HG03039 (cell line): ENCODE measurements around the gene ADAMTS12.

Experiments
- ATAC-seq: cut with Tn5 transposase; IDR thresholded peaks from one replicate; pipeline ENCODE4 v1.9.1; 2021; ENCODE audit warnings: mild to moderate bottlenecking, moderate library complexity; ENCODE audit not compliant: unreplicated experiment

Gene ADAMTS12

DNA sequence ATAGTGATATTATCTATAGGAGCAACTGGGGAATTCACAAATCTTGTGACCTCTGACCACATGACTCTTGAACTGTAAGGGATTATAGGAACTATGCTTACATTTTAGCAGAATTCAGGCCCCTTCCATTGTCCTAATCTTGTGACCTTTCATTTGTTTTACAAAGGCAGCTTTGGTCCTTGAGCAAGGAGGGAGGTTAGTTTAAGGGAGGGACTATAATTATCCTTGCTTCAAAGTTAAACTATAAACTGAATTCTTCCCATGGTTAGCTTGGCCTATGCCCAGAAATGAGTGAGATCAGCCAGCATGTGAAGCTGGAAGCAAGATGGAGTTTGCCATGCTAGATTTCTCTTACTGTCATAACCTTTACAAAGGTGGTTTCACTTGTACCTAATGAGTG lies 399.8 kb downstream of the ADAMTS12 start:
- no peak for ATAC-seq

GRCh38 chr5:33490071-33490665 lies 401.6 kb downstream of the ADAMTS12 start:
- no peak for ATAC-seq

- no peak for ATAC-seq
Measured at GRCh38 chr5:33489481-33490067, 402.2 kb downstream of the ADAMTS12 start.

GRCh38 chr5:33488558-33489355 lies 403.0 kb downstream of the ADAMTS12 start:
- ATAC-seq = no peak

DNA sequence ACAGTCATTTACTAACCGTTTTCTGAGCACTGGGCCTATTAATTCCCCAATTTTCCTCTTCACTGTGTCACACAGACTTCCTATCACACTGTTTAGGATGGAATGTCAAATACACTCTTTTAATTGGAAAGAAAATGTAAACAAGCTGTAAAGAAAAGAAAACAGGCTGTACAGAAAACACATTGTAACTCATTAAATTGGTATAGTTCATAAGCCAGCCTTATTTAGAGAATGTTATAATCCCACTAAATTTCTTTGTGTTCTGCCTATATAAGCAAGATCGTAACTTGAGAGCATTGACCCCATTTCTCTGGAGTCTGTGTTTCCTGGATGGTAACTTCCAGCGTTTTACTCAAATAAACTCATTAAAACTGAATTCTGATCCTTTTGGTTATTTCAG lies 404.6 kb downstream of the ADAMTS12 start:
- ATAC-seq = no peak

DNA sequence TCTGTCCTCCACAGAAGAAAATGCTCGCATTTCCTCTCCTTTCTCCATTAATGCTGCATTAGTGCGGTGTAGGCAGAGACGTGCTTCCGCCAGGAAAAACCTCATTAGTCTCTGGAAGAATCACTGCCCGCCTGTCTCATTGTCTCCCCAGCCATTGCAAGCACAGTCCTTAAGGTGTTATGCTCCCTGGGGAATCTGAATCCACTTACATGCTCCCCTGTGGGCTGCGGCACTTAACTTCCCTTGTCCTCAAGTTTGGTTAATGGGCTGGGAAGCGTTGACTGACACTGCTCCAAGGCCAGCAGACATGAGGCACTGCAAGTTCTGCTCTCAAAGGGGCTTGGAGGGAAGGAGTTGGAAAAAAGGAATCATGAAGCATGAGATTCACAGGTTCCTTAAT lies 409.5 kb downstream of the ADAMTS12 start:
- no peak for ATAC-seq

- ATAC-seq = no peak
Measured at GRCh38 chr5:33480876-33481275, 410.9 kb downstream of the ADAMTS12 start.

DNA sequence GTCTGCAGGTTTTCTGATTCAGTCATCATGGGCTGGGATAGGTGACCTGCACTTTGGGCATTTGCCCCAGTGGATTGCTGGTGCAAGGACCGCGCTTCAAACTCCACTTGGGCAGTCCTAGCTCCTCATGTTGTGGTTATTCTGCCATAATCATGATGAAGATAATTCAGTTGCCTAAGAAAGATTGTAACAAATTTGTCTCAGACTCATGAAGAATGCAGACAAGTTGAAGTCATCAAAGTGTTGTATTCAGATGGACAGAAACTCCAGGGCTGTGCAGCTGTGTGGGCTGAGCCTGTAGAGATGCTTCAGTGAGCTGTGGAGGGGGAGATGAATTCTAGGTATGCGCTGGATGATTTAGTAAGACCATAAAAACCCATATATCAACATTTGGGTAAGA lies 412.5 kb downstream of the ADAMTS12 start:
- no peak for ATAC-seq

- ATAC-seq = no peak
Measured at GRCh38 chr5:33477816-33478215, 414.0 kb downstream of the ADAMTS12 start.

DNA sequence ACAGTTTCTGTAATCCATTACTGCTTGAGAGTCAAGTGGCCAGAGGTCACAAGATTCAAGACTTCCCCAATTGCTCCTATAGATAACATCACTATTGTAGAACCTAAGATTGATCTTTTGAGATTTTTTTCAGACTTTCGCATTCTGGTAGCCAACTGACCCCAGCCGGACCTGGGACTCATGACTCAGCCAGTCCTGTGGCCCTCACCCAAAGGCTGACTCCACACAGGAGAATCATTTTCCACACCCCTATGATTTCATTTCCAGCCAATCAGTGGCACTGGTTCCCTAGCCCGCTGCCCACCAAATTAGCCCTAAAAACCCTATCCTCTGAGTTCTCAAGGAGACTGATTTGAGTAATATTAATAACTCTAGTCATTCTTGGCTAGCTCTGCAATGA lies 414.8 kb downstream of the ADAMTS12 start:
- ATAC-seq = no peak

- no peak for ATAC-seq
Measured at GRCh38 chr5:33475706-33476105, 416.1 kb downstream of the ADAMTS12 start.

DNA sequence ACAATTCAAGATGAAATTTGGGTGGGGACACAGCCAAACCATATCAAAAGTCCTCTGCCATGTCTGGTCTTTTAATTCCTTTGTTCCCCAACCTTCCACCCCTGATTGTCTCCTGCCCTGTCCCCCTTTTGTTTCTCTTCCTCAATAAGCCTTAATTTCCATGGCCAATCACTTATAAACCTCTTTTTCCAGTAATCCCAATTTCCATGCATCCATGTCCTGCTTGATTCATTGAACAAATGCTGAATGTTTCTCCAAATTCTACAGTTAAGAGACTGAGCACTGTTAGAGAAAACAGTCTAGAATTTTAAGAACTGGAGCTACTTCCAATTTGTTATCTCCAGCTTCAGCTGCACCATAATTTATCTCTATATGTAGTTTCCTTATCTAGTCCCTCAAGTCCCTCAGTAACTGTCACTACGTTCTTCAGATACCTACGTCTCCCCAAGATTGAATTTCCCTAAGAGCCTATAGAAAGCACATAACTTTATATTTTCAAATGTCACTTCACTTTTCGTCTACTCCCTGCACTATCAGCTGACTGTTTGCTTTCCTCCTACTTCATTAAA lies 416.8 kb downstream of the ADAMTS12 start:
- no peak for ATAC-seq

DNA sequence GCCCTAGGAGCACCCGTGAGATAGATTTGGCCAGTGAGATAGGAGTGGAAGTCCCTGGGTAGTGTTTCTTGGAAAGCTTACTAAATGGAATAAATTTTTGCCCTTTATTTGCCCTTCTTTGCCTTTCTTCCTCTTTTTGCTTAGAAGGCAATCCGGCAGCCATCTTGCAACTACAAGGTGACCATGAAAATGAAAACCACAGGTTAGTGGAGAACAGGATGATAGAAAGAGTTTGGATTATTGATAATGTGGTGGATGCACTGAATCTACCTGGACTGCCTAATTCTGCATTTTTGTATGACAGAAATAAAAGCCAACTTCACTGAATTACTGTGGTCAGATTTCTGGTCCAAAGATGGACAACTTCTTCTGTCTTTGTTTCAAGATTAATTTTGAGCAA lies 417.8 kb downstream of the ADAMTS12 start:
- no peak for ATAC-seq
